Fibroblast of villous mesenchyme (primary cell): Measurements from ENCODE around the gene USP9X. TPM values are rescaled to one million over a fixed set of nuclear protein-coding genes. Genes with fewer than 3 reads are reported as not detected.
A peak's percentile ranks its signal among the peaks of the same experiment; 100 is the strongest.

Source experiments
- DNase-seq: peaks from one replicate; pipeline ENCODE4 v3.0.0-alpha.2; 2010; ENCODE audit warnings: low read depth
- H3K4me3 ChIP-seq: 2 replicates; pipeline ENCODE4 v1.5.1; 2011; ENCODE audit warnings: low read depth, mild to moderate bottlenecking, low read length
- CTCF ChIP-seq: IDR thresholded peaks from 2 replicates; pipeline ENCODE4 v1.5.1; 2012; ENCODE audit warnings: low read depth, mild to moderate bottlenecking, low read length; ENCODE audit not compliant: insufficient read depth
- total RNA-seq: library from RNA; depleted of rRNA; stranded (reverse); fragments of >200 nt; gene quantifications from 2 replicates; pipeline ENCODE4 v1.2.3, GENCODE V29; 2012

Gene USP9X
- total RNA-seq, 1 donor, result 180 TPM

- peak overlapping the region; percentile 80 for H3K4me3 ChIP-seq
- peak; percentile 97 for DNase-seq
- no peak for TF ChIP-seq CTCF
Measured at GRCh38 chrX:41084044-41084892, 977 bp upstream of the USP9X start.

GRCh38 chrX:41085512-41085877 lies 250 bp downstream of the USP9X start:
- TF ChIP-seq CTCF, result no peak
- H3K4me3 ChIP-seq, result peak overlapping the region; percentile 88
- DNase-seq, result no peak

- no peak for TF ChIP-seq CTCF
- H3K4me3 ChIP-seq, result peak overlapping the region; percentile 88
- DNase-seq, result peak; percentile 52
Measured at GRCh38 chrX:41085878-41086626, 807 bp downstream of the USP9X start.

GRCh38 chrX:41086627-41086932 lies 1.3 kb downstream of the USP9X start:
- no peak for DNase-seq

GRCh38 chrX:41087201-41087600 lies 2.0 kb downstream of the USP9X start:
- peak overlapping the region; percentile 88 for H3K4me3 ChIP-seq
- no peak for DNase-seq

More at GRCh38 chrX:41086627-41086932, 1.3 kb downstream of the USP9X start:
- TF ChIP-seq CTCF, result no peak
- peak overlapping the region; percentile 88 for H3K4me3 ChIP-seq

GRCh38 chrX:41090568-41091238 lies 5.5 kb downstream of the USP9X start:
- no peak for DNase-seq
- no peak for TF ChIP-seq CTCF
- H3K4me3 ChIP-seq, result peak overlapping the region; percentile 33

More at GRCh38 chrX:41087201-41087600, 2.0 kb downstream of the USP9X start:
- TF ChIP-seq CTCF, result no peak
